Natural killer cell (primary cell): ENCODE data around the gene OTOF. TPM values are rescaled to one million over a fixed set of nuclear protein-coding genes. Genes with fewer than 3 reads are reported as not detected.
A peak's percentile ranks its signal among the peaks of the same experiment; 100 is the strongest.

Experiments used
- ATAC-seq, 3 donors: fragments of 150-1000 bp in 2 of 3; fragments of 200-7000 bp in 1 of 3; cut with Tn5 transposase; 1 replicate in 1 of 3; 2 replicates in 2 of 3; pipeline ENCODE4 v1.10.0; 2021; ENCODE audit warnings: mild to moderate bottlenecking in 2 of 3, moderate library complexity in 2 of 3
- DNase-seq, 2 donors: peaks; one replicate each; pipeline versions ENCODE4 v3.0.0 to v3.0.0-alpha.2; 2013 to 2021; ENCODE audit warnings: mixed read lengths in 1 of 2
- H3K27ac ChIP-seq: one replicate; pipeline ENCODE4 v1.5.1; 2013; ENCODE audit warnings: mild to moderate bottlenecking, low read length
- H3K27me3 ChIP-seq: one replicate; pipeline ENCODE4 v1.6.1; 2013; ENCODE audit warnings: low read length; ENCODE audit not compliant: control insufficient read depth, insufficient read depth
- H3K36me3 ChIP-seq: one replicate; pipeline ENCODE4 v1.6.1; 2013; ENCODE audit warnings: low read length; ENCODE audit not compliant: control insufficient read depth, insufficient read depth
- H3K4me1 ChIP-seq: one replicate; pipeline ENCODE4 v1.6.1; 2013; ENCODE audit warnings: low read length; ENCODE audit not compliant: control insufficient read depth, insufficient read depth
- H3K4me3 ChIP-seq: one replicate; pipeline ENCODE4 v1.5.1; 2013; ENCODE audit warnings: low read length
- H3K9me3 ChIP-seq: one replicate; pipeline ENCODE4 v1.6.1; 2013; ENCODE audit warnings: low read length; ENCODE audit not compliant: control insufficient read depth, insufficient read depth
- H3K27ac Mint-ChIP-seq, 2 donors: one replicate each; pipeline ENCODE4 v1.8.0; 2022; ENCODE audit warnings: mild to moderate bottlenecking in 2 of 2, mixed read lengths in 2 of 2, moderate library complexity in 1 of 2
- H3K27me3 Mint-ChIP-seq, 2 donors: one replicate each; pipeline ENCODE4 v1.8.0; 2022; ENCODE audit warnings: low read depth in 2 of 2, mixed read lengths in 2 of 2
- H3K36me3 Mint-ChIP-seq: one replicate; pipeline ENCODE4 v1.8.0; 2022; ENCODE audit warnings: mixed read lengths
- H3K4me1 Mint-ChIP-seq, 2 donors: one replicate each; pipeline ENCODE4 v1.8.0; 2022; ENCODE audit warnings: mixed read lengths in 2 of 2
- H3K4me3 Mint-ChIP-seq: one replicate; pipeline ENCODE4 v1.8.0; 2022; ENCODE audit warnings: mild to moderate bottlenecking, moderate library complexity, mixed read lengths
- H3K9me3 Mint-ChIP-seq, 2 donors: one replicate each; pipeline ENCODE4 v1.8.0; 2022; ENCODE audit warnings: mixed read lengths in 2 of 2
- CTCF ChIP-seq: fragments of 200-600 bp; IDR thresholded peaks from one replicate; pipeline ENCODE4 v1.8.0; 2022; ENCODE audit warnings: antibody characterized with exemption
- WGBS: methylation state at CpG from one replicate; pipeline ENCODE4 v1.1.7; 2013; ENCODE audit warnings: missing lambda C conversion rate; ENCODE audit not compliant: insufficient coverage; 5-methylcytosine and 5-hydroxymethylcytosine counted together
- intact Hi-C: fragments of 100-400 bp; cut with micrococcal nuclease; formaldehyde crosslinking; loops from one replicate; pipeline ENCODE4 v1.14.2; 2022
- total RNA-seq, 4 donors: library from RNA; stranded (reverse); fragments of 120-200 nt in 1 of 4; gene quantifications; one replicate each; pipeline versions ENCODE4 v1.2.3 to v1.2.4, GENCODE V29; 2013 to 2022

The OTOF gene
- total RNA-seq, 3 donors from 2014 or later (not counting 1 experiment from before 2014, with no cell fraction given): 0.66 to 3.7 (median 1.4) TPM

GRCh38 chr2:26412091-26412673 is 65.7 kb downstream of the OTOF start:
- Mint-ChIP-seq H3K4me3 (peak overlapping the region; percentile 80), H3K36me3 (no peaks in the 10 kb centered on the region), H3K27me3 (peaks cover 10 to 11% of the 10 kb centered on the region in 2 donors), H3K9me3 (no peaks in the 10 kb centered on the region), H3K27ac (peak overlapping the region in 1 of 2 donors; percentile 25), H3K4me1 (peaks cover 8 to 11% of the 10 kb centered on the region in 2 donors)
- no peaks in the 10 kb centered on the region for H3K9me3 ChIP-seq
- peaks cover 4% of the 10 kb centered on the region for H3K27me3 ChIP-seq
- H3K4me3 ChIP-seq: peak overlapping the region; percentile 19
- peak; percentile 44 to 53 (median 51) for ATAC-seq
- intact Hi-C loops: no loop called here
- H3K36me3 ChIP-seq: no peaks in the 10 kb centered on the region
- no peak for TF ChIP-seq CTCF
- H3K27ac ChIP-seq: no peak overlapping the region
- DNase-seq: no peak
- no peaks in the 10 kb centered on the region for H3K4me1 ChIP-seq
- 31% methylated on average over 9 of the region's 10 CpGs for WGBS

DNA sequence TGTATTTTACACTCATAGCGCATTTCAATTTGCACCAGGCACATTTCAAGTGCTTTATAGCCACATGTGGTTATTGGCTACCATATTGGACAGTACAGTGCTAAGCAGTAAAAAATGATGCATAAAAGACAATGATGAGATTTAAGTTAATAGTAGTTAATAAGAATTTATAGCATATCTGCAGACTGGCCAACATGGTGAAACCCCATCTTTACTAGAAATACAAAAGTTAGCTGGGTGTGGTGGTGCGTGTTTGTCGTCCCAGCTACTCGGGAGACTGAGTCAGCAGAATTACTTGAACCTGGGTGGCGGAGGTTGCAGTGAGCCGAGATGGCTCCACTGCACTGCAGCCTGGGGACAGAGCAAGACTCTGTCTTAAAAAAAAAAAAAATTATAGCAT is 66.5 kb downstream of the OTOF start:
- no peak for TF ChIP-seq CTCF

GRCh38 chr2:26410764-26411243 is 67.1 kb downstream of the OTOF start:
- intact Hi-C loops: no loop called here
- no peak for DNase-seq
- no peak for ATAC-seq
- 100% methylated on average over 1 of the region's 2 CpGs for WGBS
- H3K9me3 Mint-ChIP-seq: no peaks in the 10 kb centered on the region
- no peak overlapping the region for H3K27ac Mint-ChIP-seq
- peaks cover 10 to 15% of the 10 kb centered on the region in 2 donors for H3K27me3 Mint-ChIP-seq
- Histone ChIP-seq H3K27me3 (peaks cover 4% of the 10 kb centered on the region), H3K4me3 (no peak overlapping the region), H3K4me1 (no peaks in the 10 kb centered on the region), H3K27ac (no peak overlapping the region), H3K36me3 (no peaks in the 10 kb centered on the region), H3K9me3 (no peaks in the 10 kb centered on the region)
- peaks cover 8 to 11% of the 10 kb centered on the region in 2 donors for H3K4me1 Mint-ChIP-seq
- TF ChIP-seq CTCF: no peak
- no peaks in the 10 kb centered on the region for H3K36me3 Mint-ChIP-seq
- H3K4me3 Mint-ChIP-seq: peak overlapping the region; percentile 43

More for the DNA sequence above, 66.5 kb downstream of the OTOF start:
- ATAC-seq (no peak), DNase-seq (no peak)
- no peaks in the 10 kb centered on the region for H3K9me3 ChIP-seq
- Mint-ChIP-seq H3K27me3 (peaks cover 10 to 15% of the 10 kb centered on the region in 2 donors), H3K4me3 (peak overlapping the region; percentile 80), H3K36me3 (no peaks in the 10 kb centered on the region), H3K9me3 (no peaks in the 10 kb centered on the region), H3K4me1 (peaks cover 8 to 11% of the 10 kb centered on the region in 2 donors), H3K27ac (no peak overlapping the region)
- no peak overlapping the region for H3K27ac ChIP-seq
- 97% methylated on average over 6 of the region's 6 CpGs for WGBS
- intact Hi-C loops: no loop called here
- peaks cover 4% of the 10 kb centered on the region for H3K27me3 ChIP-seq
- no peak overlapping the region for H3K4me3 ChIP-seq
- no peaks in the 10 kb centered on the region for H3K36me3 ChIP-seq
- no peaks in the 10 kb centered on the region for H3K4me1 ChIP-seq

DNA sequence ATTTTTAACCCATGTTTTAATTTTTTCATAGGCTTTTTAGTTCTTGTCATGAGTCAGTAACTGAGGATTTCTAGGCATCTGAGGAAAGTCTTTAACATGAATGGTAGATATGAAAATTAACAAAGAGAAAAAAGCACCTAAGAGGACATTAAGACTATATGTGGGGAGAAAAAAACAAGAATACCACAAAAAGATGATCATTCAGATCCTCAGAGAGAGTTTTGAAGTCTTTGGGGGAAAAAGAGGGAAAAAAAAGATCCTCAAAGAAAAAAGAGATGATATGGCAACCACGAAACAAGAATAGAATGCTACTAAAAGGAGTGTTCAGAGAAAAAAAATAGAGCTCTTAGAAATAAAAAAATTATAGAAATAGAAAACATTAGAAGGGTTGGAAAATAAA is 68.1 kb downstream of the OTOF start:
- Histone ChIP-seq H3K36me3 (no peaks in the 10 kb centered on the region), H3K4me1 (no peaks in the 10 kb centered on the region), H3K27me3 (peaks cover 4% of the 10 kb centered on the region), H3K9me3 (no peaks in the 10 kb centered on the region), H3K4me3 (no peak overlapping the region), H3K27ac (no peak overlapping the region)
- TF ChIP-seq CTCF: no peak
- Mint-ChIP-seq H3K27me3 (peaks cover 13 to 15% of the 10 kb centered on the region in 2 donors), H3K9me3 (no peaks in the 10 kb centered on the region), H3K36me3 (no peaks in the 10 kb centered on the region), H3K4me1 (peaks cover 8 to 11% of the 10 kb centered on the region in 2 donors), H3K4me3 (no peak overlapping the region), H3K27ac (no peak overlapping the region)
- WGBS: no CpG with 5 or more reads among the region's 1 CpG
- DNase-seq: no peak
- ATAC-seq: no peak
- intact Hi-C loops: no loop called here
